Upper lobe of left lung (tissue), 4 donors: ENCODE results near the gene IL10RA.

ENCODE experiments used
- EP300 ChIP-seq, 4 donors: sonication (generic); formaldehyde crosslinking; IDR thresholded peaks; one replicate each; pipeline ENCODE4 v1.5.1; 2017; ENCODE audit warnings: antibody characterized with exemption in 4 of 4, control low read depth in 2 of 4
- TF ChIP-seq, protein P1 (sequence below), 6 experiments: fragments of 450-650 bp in 4 of 6; fragments of 200-600 bp in 2 of 6; sonication (generic) in 2 of 6; IDR thresholded peaks; one replicate each; pipeline ENCODE4 v1.5.1; 2016 to 2019; ENCODE audit warnings: antibody characterized with exemption in 6 of 6

DNA sequence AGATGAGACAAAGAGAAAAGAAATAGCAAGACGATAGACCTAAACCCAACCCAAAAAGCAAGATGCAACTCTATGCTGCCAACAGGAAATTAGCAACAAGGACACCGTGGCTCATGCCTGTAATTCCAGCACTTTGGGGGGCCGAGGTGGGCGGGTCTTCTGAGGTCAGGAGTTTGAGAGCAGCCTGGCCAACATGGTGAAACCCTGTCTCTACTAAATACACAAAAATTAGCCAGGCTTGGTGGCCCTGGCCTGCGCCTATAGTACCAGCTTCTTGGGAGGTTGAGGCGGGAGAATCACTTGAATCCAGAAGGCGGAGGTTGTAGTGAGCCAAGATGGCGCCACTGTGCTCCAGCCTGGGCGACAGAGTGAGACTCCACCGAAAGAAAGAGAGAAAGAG is 24.3 kb upstream of the IL10RA start:
- TF ChIP-seq, protein P1, sequence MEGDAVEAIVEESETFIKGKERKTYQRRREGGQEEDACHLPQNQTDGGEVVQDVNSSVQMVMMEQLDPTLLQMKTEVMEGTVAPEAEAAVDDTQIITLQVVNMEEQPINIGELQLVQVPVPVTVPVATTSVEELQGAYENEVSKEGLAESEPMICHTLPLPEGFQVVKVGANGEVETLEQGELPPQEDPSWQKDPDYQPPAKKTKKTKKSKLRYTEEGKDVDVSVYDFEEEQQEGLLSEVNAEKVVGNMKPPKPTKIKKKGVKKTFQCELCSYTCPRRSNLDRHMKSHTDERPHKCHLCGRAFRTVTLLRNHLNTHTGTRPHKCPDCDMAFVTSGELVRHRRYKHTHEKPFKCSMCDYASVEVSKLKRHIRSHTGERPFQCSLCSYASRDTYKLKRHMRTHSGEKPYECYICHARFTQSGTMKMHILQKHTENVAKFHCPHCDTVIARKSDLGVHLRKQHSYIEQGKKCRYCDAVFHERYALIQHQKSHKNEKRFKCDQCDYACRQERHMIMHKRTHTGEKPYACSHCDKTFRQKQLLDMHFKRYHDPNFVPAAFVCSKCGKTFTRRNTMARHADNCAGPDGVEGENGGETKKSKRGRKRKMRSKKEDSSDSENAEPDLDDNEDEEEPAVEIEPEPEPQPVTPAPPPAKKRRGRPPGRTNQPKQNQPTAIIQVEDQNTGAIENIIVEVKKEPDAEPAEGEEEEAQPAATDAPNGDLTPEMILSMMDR (IDR thresholded peaks at IDR 0.05) = no peak
- TF ChIP-seq EP300 (IDR thresholded peaks at IDR 0.05) = no peak
